ENCODE measurements around the gene ROBO2. TPM values are rescaled to one million over a fixed set of nuclear protein-coding genes. Genes with fewer than 3 reads are reported as not detected.

The ROBO2 gene
- polyA plus RNA-seq, 3 donors, result 89.9 to 100 (median 95.6) TPM

GRCh38 chr3:77283108-77283507 is 243.2 kb downstream of the ROBO2 start:
- DNase-seq (ENCODE audit: extremely low read depth in 1 of 11, low read depth in 9 of 11, low spot score in 4 of 11), result no peak

GRCh38 chr3:77288348-77288747 is 248.4 kb downstream of the ROBO2 start:
- no peak for DNase-seq (ENCODE audit: extremely low read depth in 1 of 11, low read depth in 9 of 11, low spot score in 4 of 11)

GRCh38 chr3:77296527-77296926 is 256.6 kb downstream of the ROBO2 start:
- no peak for DNase-seq (ENCODE audit: extremely low read depth in 1 of 11, low read depth in 9 of 11, low spot score in 4 of 11)

- DNase-seq (ENCODE audit: extremely low read depth in 1 of 11, low read depth in 9 of 11, low spot score in 4 of 11), result no peak
Observed at GRCh38 chr3:77298417-77298816, 258.5 kb downstream of the ROBO2 start.

GRCh38 chr3:77303955-77304699 is 264.2 kb downstream of the ROBO2 start:
- no peak for DNase-seq (ENCODE audit: extremely low read depth in 1 of 11, low read depth in 9 of 11, low spot score in 4 of 11)

GRCh38 chr3:77304700-77305021 is 264.8 kb downstream of the ROBO2 start:
- no peak for DNase-seq (ENCODE audit: extremely low read depth in 1 of 11, low read depth in 9 of 11, low spot score in 4 of 11)

- no peak for DNase-seq (ENCODE audit: extremely low read depth in 1 of 11, low read depth in 9 of 11, low spot score in 4 of 11)
Observed at GRCh38 chr3:77309460-77309859, 269.6 kb downstream of the ROBO2 start.

GRCh38 chr3:77313843-77314242 is 273.9 kb downstream of the ROBO2 start:
- DNase-seq (ENCODE audit: extremely low read depth in 1 of 11, low read depth in 9 of 11, low spot score in 4 of 11), result no peak

GRCh38 chr3:77319711-77320110 is 279.8 kb downstream of the ROBO2 start:
- DNase-seq (ENCODE audit: extremely low read depth in 1 of 11, low read depth in 9 of 11, low spot score in 4 of 11), result no peak

GRCh38 chr3:77320514-77320913 is 280.6 kb downstream of the ROBO2 start:
- peak in 7 of 11 donors; percentile 13 to 39 (median 18) for DNase-seq (ENCODE audit: extremely low read depth in 1 of 11, low read depth in 9 of 11, low spot score in 4 of 11)

- DNase-seq (ENCODE audit: extremely low read depth in 1 of 11, low read depth in 9 of 11, low spot score in 4 of 11), result no peak
Observed at GRCh38 chr3:77321646-77322045, 281.7 kb downstream of the ROBO2 start.

- no peak for DNase-seq (ENCODE audit: extremely low read depth in 1 of 11, low read depth in 9 of 11, low spot score in 4 of 11)
Observed at GRCh38 chr3:77323626-77324025, 283.7 kb downstream of the ROBO2 start.

GRCh38 chr3:77324105-77324504 is 284.2 kb downstream of the ROBO2 start:
- DNase-seq (ENCODE audit: extremely low read depth in 1 of 11, low read depth in 9 of 11, low spot score in 4 of 11), result no peak

GRCh38 chr3:77325280-77325679 is 285.4 kb downstream of the ROBO2 start:
- no peak for DNase-seq (ENCODE audit: extremely low read depth in 1 of 11, low read depth in 9 of 11, low spot score in 4 of 11)

- no peak for DNase-seq (ENCODE audit: extremely low read depth in 1 of 11, low read depth in 9 of 11, low spot score in 4 of 11)
Observed at GRCh38 chr3:77325702-77326101, 285.8 kb downstream of the ROBO2 start.

- DNase-seq (ENCODE audit: extremely low read depth in 1 of 11, low read depth in 9 of 11, low spot score in 4 of 11), result no peak
Observed at GRCh38 chr3:77326586-77326985, 286.7 kb downstream of the ROBO2 start.

- DNase-seq (ENCODE audit: extremely low read depth in 1 of 11, low read depth in 9 of 11, low spot score in 4 of 11), result no peak
Observed at GRCh38 chr3:77328690-77329089, 288.8 kb downstream of the ROBO2 start.

- peak in 2 of 11 donors; percentile 13 to 21 for DNase-seq (ENCODE audit: extremely low read depth in 1 of 11, low read depth in 9 of 11, low spot score in 4 of 11)
Observed at GRCh38 chr3:77329116-77329515, 289.2 kb downstream of the ROBO2 start.

- DNase-seq (ENCODE audit: extremely low read depth in 1 of 11, low read depth in 9 of 11, low spot score in 4 of 11), result no peak
Observed at GRCh38 chr3:77338195-77338594, 298.3 kb downstream of the ROBO2 start.

GRCh38 chr3:77342027-77342426 is 302.1 kb downstream of the ROBO2 start:
- DNase-seq (ENCODE audit: extremely low read depth in 1 of 11, low read depth in 9 of 11, low spot score in 4 of 11), result no peak

- DNase-seq (ENCODE audit: extremely low read depth in 1 of 11, low read depth in 9 of 11, low spot score in 4 of 11), result no peak
Observed at GRCh38 chr3:77342688-77343087, 302.8 kb downstream of the ROBO2 start.
